Measurements from ENCODE around the gene CYP27C1. TPM values are rescaled to one million over a fixed set of nuclear protein-coding genes. Genes with fewer than 3 reads are reported as not detected.

The CYP27C1 gene
- total and polyA plus RNA-seq, 10 of the 15 experiments (the other 5 are each of a cell fraction or from before 2014, with no cell fraction given) = not detected

DNA sequence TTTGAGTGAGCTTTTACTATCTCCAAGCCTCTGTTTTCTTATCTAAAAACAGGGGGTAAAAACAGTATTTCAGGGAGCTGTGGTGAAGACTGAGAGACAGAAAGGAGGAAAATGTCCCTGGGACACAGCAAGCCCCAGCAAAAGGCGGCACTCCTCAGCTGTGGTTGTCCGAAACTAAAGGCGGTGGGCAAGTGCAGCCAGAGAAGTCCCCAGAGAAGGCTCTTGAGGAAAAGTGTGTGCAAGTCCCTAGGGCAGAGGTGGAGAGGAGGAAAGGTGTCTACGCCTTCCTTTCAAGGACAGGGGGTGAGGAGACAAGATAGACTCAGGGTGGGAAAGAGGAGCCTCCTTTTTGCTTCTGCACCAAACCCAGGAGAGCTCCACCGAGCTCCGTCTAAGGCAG is 45.5 kb downstream of the CYP27C1 start (continued):
- TF ChIP-seq SMARCA5 (IDR thresholded peaks at IDR 0.05) = no peak
- no peak for TF ChIP-seq KLF5 (IDR thresholded peaks at IDR 0.05; ENCODE audit: partially characterized antibody)
- TF ChIP-seq, protein P1, sequence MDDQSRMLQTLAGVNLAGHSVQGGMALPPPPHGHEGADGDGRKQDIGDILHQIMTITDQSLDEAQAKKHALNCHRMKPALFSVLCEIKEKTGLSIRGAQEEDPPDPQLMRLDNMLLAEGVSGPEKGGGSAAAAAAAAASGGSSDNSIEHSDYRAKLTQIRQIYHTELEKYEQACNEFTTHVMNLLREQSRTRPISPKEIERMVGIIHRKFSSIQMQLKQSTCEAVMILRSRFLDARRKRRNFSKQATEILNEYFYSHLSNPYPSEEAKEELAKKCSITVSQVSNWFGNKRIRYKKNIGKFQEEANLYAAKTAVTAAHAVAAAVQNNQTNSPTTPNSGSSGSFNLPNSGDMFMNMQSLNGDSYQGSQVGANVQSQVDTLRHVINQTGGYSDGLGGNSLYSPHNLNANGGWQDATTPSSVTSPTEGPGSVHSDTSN (IDR thresholded peaks at IDR 0.05; ENCODE audit: insufficient replicate concordance, low read depth, low read length) = no peak

DNA sequence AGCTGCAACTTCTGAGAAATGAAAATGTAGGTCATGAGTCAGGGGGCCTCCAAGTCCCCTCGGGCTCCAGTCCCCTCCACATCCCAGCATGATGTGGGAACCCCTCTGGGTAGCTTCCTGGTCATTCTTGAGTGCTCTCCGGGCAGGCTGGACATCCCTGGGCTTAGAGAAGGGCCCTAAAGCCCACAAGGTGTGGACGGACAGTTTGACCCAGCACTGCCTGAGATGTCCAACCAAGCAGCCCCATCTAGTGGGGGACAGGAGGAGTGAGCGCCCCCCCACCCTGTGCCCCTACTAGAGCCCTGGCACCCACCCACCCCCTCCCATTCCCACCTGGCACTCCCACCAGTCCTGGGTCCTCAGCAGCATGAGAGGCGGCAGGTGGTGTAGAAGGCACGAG is 46.0 kb downstream of the CYP27C1 start:
- FAIRE-seq = no peak
- H3K9ac ChIP-seq (ENCODE audit: control insufficient read depth, insufficient read depth, low read length) = no peak overlapping the region
- no peaks in the 10 kb centered on the region for H3K9me3 ChIP-seq (replicated peaks; ENCODE audit: control insufficient read depth, insufficient read depth, low read length)
- no peak for DNase-seq (ENCODE audit: low read depth, low spot score)
- 10% methylated on average over 6 of the region's 6 CpGs for WGBS (ENCODE audit: insufficient coverage, insufficient replicate concordance, low lambda C conversion rate, missing lambda C conversion rate)
- ChIA-PET SMC1A (ENCODE audit: uncharacterized antibody, unreplicated experiment) (interaction anchor here (2.4 kb wide), 1 partner anchor 106 kb away, joined by 6 read pairs; no protein-coding TSS in a partner anchor), CTCF (interaction anchor here (0.7 to 4.2 kb wide), 8 partner anchors 13 to 202 kb away, joined by 3 to 35 read pairs (median 4); no protein-coding TSS in a partner anchor), POLR2A (no interaction called here), RAD21 (ENCODE audit: unreplicated experiment) (interaction anchor here (2.5 kb wide), 1 partner anchor 106 kb away, joined by 11 read pairs; no protein-coding TSS in a partner anchor)
- no peaks in the 10 kb centered on the region for H3K4me1 ChIP-seq (ENCODE audit: control insufficient read depth, insufficient read depth, low read length)
- TF ChIP-seq SP1 (IDR thresholded peaks at IDR 0.05; ENCODE audit: low read depth, low read length) (no peak), RAD21 (IDR thresholded peaks at IDR 0.05; ENCODE audit: insufficient read depth, low read depth, low read length) (peak; percentile 39)
- TF ChIP-seq, protein P2, sequence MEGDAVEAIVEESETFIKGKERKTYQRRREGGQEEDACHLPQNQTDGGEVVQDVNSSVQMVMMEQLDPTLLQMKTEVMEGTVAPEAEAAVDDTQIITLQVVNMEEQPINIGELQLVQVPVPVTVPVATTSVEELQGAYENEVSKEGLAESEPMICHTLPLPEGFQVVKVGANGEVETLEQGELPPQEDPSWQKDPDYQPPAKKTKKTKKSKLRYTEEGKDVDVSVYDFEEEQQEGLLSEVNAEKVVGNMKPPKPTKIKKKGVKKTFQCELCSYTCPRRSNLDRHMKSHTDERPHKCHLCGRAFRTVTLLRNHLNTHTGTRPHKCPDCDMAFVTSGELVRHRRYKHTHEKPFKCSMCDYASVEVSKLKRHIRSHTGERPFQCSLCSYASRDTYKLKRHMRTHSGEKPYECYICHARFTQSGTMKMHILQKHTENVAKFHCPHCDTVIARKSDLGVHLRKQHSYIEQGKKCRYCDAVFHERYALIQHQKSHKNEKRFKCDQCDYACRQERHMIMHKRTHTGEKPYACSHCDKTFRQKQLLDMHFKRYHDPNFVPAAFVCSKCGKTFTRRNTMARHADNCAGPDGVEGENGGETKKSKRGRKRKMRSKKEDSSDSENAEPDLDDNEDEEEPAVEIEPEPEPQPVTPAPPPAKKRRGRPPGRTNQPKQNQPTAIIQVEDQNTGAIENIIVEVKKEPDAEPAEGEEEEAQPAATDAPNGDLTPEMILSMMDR (IDR thresholded peaks at IDR 0.05 in 2 of 3, conservative IDR thresholded peaks at IDR 0.05 in 1 of 3; ENCODE audit: control insufficient read depth in 2 of 3, extremely low read depth in 1 of 3, insufficient read depth in 1 of 3, low read depth in 3 of 3, low read length in 3 of 3) = peak in 2 of 3 experiments; percentile 26 to 43; a peak in 2 of 6 replicates
- no peak overlapping the region for H3K4me2 ChIP-seq (ENCODE audit: control insufficient read depth, insufficient read depth)
- no peaks in the 10 kb centered on the region for H4K20me1 ChIP-seq (ENCODE audit: control insufficient read depth, insufficient read depth)
- no peak overlapping the region for H3K4me3 ChIP-seq
- in situ Hi-C loops (cut with MboI) = no loop called here
- no peak overlapping the region for H3K27ac ChIP-seq (ENCODE audit: control insufficient read depth, insufficient read depth)
- no TSS peak for BruUV-seq (replicated peaks)
- no peaks in the 10 kb centered on the region for H3K79me2 ChIP-seq (ENCODE audit: control insufficient read depth, insufficient read depth, low read length)
- intact Hi-C loops (cut with micrococcal nuclease; ENCODE audit: unreplicated experiment) = loop anchor here (5.0 kb wide), 1 partner anchor 107 kb away; no protein-coding TSS in a partner anchor
- peaks cover 0 to 4% of the 10 kb centered on the region in 2 experiments; a peak in 3 of 4 replicates for H3K27me3 ChIP-seq (replicated peaks in 1 of 2; ENCODE audit: control insufficient read depth in 2 of 2, insufficient read depth in 2 of 2, low read length in 1 of 2)
- peak; percentile 69 for ATAC-seq
- no peaks in the 10 kb centered on the region for H3K36me3 ChIP-seq (ENCODE audit: control insufficient read depth in 2 of 2, insufficient read depth in 2 of 2, low read length in 1 of 2)
- no peak overlapping the region for H2AFZ ChIP-seq (ENCODE audit: control insufficient read depth, low read depth, low read length)
